Measurements from ENCODE around the gene MSX1. TPM values are rescaled to one million over a fixed set of nuclear protein-coding genes. Genes with fewer than 3 reads are reported as not detected.

The MSX1 gene
- total RNA-seq, 2 donors from 2014 or later, result 1.4 to 2.9 TPM

DNA sequence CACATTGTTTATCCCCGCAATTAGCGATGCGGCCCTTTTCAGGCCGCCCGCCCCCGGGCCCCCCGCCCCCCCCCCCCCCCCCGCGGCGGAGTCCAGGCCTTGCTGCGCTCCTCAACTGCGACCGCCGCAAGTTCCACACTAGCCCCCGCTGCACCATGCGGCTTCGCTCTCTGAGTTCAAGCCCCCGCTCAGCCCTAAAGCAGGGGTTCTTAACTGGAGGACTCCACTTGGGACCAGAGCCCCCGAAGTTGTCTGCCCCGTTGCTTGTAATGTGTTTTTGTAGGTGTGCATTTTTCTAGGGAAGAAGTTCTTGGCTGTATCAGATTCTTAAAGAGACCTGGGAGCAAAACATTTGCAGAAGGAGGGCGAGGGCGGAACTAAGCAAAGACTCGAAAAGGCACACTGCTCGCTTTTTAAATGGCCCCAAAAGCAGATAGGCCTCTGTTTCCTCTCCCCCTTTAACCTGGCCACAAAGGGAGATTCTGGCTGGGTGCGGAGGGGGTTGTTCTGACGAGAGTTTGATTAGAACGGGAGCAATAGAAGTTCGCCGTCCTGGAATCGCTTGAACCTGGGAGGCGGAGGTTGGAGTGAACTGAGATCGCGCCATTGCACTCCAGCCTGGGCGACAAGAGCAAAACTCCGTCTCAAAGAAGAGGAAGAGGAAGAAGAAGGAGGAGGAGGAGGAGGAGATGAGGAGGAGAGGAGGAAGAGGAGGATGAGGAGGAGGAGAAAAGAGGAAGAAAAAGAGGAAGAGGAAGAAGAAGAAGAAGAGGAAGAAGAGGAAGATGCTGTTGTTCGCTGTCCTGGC lies 2.3 kb upstream of the MSX1 start:
- TF ChIP-seq, protein P1, sequence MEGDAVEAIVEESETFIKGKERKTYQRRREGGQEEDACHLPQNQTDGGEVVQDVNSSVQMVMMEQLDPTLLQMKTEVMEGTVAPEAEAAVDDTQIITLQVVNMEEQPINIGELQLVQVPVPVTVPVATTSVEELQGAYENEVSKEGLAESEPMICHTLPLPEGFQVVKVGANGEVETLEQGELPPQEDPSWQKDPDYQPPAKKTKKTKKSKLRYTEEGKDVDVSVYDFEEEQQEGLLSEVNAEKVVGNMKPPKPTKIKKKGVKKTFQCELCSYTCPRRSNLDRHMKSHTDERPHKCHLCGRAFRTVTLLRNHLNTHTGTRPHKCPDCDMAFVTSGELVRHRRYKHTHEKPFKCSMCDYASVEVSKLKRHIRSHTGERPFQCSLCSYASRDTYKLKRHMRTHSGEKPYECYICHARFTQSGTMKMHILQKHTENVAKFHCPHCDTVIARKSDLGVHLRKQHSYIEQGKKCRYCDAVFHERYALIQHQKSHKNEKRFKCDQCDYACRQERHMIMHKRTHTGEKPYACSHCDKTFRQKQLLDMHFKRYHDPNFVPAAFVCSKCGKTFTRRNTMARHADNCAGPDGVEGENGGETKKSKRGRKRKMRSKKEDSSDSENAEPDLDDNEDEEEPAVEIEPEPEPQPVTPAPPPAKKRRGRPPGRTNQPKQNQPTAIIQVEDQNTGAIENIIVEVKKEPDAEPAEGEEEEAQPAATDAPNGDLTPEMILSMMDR (IDR thresholded peaks at IDR 0.05), result no peak
- no peak overlapping the region for H3K27ac ChIP-seq
- no peak for DNase-seq (ENCODE audit: low spot score)
- H3K36me3 ChIP-seq, result no peaks in the 10 kb centered on the region
- peak overlapping the region in 1 of 2 donors; percentile 36 for H3K4me3 ChIP-seq
- H3K4me1 ChIP-seq, result peaks cover 0 to 72% of the 10 kb centered on the region in 2 donors
- H3K9me3 ChIP-seq, result no peaks in the 10 kb centered on the region
- H3K27me3 ChIP-seq, result peaks cover 56 to 71% of the 10 kb centered on the region in 2 donors

DNA sequence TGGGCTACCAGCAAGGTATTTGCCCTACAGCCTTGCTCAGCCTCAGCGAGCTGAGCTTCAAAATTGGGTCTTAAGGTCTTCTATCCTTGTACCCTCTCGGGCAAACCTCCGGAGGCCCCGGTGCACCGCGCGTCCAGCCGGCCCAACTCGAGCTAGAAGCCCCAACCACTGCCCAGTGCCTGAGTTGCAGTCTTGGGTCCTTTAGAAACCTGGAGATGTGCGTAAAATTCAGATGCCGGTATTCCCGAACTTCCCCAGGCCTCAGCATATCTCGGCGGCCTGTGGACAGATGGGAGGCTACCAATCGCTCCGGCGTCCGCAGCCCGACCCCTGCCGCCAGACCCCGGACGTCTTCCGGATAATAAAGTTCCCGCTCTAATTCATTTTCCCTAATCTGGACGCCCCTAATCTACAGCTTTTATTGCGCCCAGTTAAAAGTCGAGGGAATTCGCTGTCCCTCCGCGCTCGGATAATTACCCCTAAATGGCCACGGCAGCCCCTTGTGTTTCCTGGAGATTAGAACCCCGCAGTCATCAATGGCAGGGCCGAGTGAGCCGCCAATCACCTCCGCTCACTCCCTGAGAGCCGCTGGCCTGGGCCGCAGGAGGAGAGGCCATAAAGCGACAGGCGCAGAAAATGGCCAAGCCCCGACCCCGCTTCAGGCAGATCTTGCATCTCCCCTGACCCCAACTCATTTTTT lies 1.5 kb upstream of the MSX1 start:
- no peak overlapping the region for H3K27ac ChIP-seq
- no peaks in the 10 kb centered on the region for H3K36me3 ChIP-seq
- H3K9me3 ChIP-seq, result no peaks in the 10 kb centered on the region
- TF ChIP-seq, protein P1 (IDR thresholded peaks at IDR 0.05), result no peak
- peaks cover 51 to 74% of the 10 kb centered on the region in 2 donors for H3K27me3 ChIP-seq
- peaks cover 0 to 65% of the 10 kb centered on the region in 2 donors for H3K4me1 ChIP-seq
- no peak overlapping the region for H3K4me3 ChIP-seq
- DNase-seq (ENCODE audit: low spot score), result no peak

DNA sequence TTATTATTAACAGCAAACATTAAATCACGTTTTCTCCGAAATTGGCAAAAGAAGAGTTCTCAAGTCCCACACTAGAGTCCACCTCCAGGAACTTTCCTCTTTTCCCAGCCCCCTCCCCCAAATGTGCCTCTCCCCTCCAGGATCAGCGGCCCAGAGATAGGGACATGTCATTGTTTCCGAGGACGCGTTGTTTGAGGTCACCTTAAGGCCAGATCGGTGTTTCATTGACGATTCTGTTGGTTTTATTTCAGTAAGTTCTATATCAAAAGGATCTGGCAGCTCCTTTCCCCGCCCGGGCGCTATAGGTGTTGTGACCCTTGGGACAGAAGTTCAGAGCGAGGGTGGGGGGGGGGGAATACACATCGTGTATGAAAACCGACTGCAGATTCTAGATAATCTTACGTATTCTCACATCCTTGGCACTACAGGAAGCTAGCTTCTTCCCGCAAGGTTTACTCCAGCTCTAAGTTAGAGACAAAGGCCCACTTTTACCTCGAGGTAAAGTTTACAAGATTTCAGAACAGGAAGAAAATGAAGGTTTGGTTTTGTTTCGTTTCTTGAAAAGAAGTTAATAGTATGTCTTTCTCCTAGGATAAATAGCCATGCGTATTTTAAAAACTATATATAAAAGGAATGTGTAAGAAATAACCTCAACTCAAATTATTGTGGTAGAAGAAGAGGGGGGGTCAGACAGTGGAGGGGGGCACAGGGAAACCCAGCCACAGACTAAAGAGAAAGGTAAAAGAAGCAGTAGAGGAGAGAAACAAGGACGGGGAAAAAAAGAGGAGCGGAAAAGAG lies 739 bp upstream of the MSX1 start:
- peaks cover 51 to 76% of the 10 kb centered on the region in 2 donors for H3K27me3 ChIP-seq
- H3K27ac ChIP-seq, result no peak overlapping the region
- peaks cover 0 to 58% of the 10 kb centered on the region in 2 donors for H3K4me1 ChIP-seq
- TF ChIP-seq, protein P1 (IDR thresholded peaks at IDR 0.05), result no peak
- H3K9me3 ChIP-seq, result no peaks in the 10 kb centered on the region
- H3K36me3 ChIP-seq, result no peaks in the 10 kb centered on the region
- DNase-seq (ENCODE audit: low spot score), result no peak
- H3K4me3 ChIP-seq, result peak overlapping the region; percentile 51 to 69

GRCh38 chr4:4859799-4860599 lies 534 bp downstream of the MSX1 start:
- Histone ChIP-seq H3K9me3 (no peaks in the 10 kb centered on the region), H3K36me3 (no peaks in the 10 kb centered on the region), H3K27ac (peak overlapping the region; percentile 48 to 75), H3K4me3 (peak overlapping the region; percentile 51 to 69), H3K27me3 (peaks cover 54 to 64% of the 10 kb centered on the region in 2 donors), H3K4me1 (peaks cover 0 to 52% of the 10 kb centered on the region in 2 donors)
- TF ChIP-seq, protein P1 (IDR thresholded peaks at IDR 0.05), result peak in 1 of 2 donors; percentile 6
- DNase-seq (ENCODE audit: low spot score), result no peak
